Neural crest cell (in vitro differentiated cells): Measurements from ENCODE around the gene COIL. TPM values are rescaled to one million over a fixed set of nuclear protein-coding genes. Genes with fewer than 3 reads are reported as not detected.

Experiments
- DNase-seq: peaks from one replicate; pipeline ENCODE4 v3.0.0; 2021; ENCODE audit warnings: low read depth, mixed read lengths, low spot score
- H3K27ac Mint-ChIP-seq: one replicate; pipeline ENCODE4 v1.8.0; 2021; ENCODE audit warnings: mild to moderate bottlenecking, mixed read lengths; ENCODE audit not compliant: unreplicated experiment
- H3K27me3 Mint-ChIP-seq: 2 replicates; pipeline ENCODE4 v1.8.0; 2021; ENCODE audit warnings: low read depth, mild to moderate bottlenecking, mixed read lengths
- H3K36me3 Mint-ChIP-seq: 2 replicates; pipeline ENCODE4 v1.8.0; 2021; ENCODE audit warnings: low read depth, mild to moderate bottlenecking, mixed read lengths
- H3K4me1 Mint-ChIP-seq: 2 replicates; pipeline ENCODE4 v1.8.0; 2021; ENCODE audit warnings: mixed read lengths
- H3K4me3 Mint-ChIP-seq: one replicate; pipeline ENCODE4 v1.8.0; 2021; ENCODE audit warnings: mild to moderate bottlenecking, mixed read lengths
- H3K9me3 Mint-ChIP-seq: 2 replicates; pipeline ENCODE4 v1.8.0; 2021; ENCODE audit warnings: mixed read lengths
- total RNA-seq: library from RNA; stranded (reverse); gene quantifications from 2 replicates; pipeline ENCODE4 v1.2.1, GENCODE V29; 2021
- TF ChIP-seq, protein P1 (sequence below): fragments of 200-600 bp; sonication (generic); conservative IDR thresholded peaks from 2 replicates; pipeline ENCODE4 v1.5.0; 2021; ENCODE audit warnings: antibody characterized with exemption, mild to moderate bottlenecking

COIL gene
- total RNA-seq, 1 donor from 2014 or later = 24.1 TPM

- TF ChIP-seq, protein P1, sequence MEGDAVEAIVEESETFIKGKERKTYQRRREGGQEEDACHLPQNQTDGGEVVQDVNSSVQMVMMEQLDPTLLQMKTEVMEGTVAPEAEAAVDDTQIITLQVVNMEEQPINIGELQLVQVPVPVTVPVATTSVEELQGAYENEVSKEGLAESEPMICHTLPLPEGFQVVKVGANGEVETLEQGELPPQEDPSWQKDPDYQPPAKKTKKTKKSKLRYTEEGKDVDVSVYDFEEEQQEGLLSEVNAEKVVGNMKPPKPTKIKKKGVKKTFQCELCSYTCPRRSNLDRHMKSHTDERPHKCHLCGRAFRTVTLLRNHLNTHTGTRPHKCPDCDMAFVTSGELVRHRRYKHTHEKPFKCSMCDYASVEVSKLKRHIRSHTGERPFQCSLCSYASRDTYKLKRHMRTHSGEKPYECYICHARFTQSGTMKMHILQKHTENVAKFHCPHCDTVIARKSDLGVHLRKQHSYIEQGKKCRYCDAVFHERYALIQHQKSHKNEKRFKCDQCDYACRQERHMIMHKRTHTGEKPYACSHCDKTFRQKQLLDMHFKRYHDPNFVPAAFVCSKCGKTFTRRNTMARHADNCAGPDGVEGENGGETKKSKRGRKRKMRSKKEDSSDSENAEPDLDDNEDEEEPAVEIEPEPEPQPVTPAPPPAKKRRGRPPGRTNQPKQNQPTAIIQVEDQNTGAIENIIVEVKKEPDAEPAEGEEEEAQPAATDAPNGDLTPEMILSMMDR = no peak
- Mint-ChIP-seq H3K9me3 (peaks cover 14% of the 10 kb centered on the region), H3K27ac (no peak overlapping the region), H3K4me3 (no peak overlapping the region), H3K36me3 (peaks cover 6% of the 10 kb centered on the region), H3K27me3 (no peaks in the 10 kb centered on the region), H3K4me1 (no peaks in the 10 kb centered on the region)
- no peak for DNase-seq
Observed at GRCh38 chr17:56925088-56925487, 35.8 kb downstream of the COIL start.

DNA sequence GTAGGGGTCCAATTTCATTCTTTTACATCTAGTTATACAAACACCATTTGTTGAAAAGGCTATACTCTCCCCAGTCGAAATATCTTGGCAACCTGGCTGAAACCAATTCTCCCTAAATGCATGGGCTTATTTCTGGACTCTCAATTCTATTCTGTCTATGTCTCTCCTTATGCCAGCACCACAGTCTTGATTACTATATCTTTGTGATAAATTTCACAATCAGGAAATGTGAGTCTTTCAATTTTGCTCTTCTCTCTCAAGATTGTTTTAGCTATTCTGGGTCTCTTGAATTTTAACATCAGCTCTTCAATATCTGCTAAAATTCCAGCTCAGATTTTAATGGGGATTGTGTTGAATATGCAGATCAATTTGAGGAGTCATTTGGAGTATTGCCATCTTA lies 41.1 kb downstream of the COIL start:
- Mint-ChIP-seq H3K36me3 (peaks cover 8% of the 10 kb centered on the region), H3K9me3 (peaks cover 19% of the 10 kb centered on the region), H3K4me3 (no peak overlapping the region), H3K27ac (no peak overlapping the region), H3K27me3 (peaks cover 2% of the 10 kb centered on the region), H3K4me1 (peaks cover 7% of the 10 kb centered on the region)
- TF ChIP-seq, protein P1 = no peak
- no peak for DNase-seq

- peaks cover 19% of the 10 kb centered on the region for H3K9me3 Mint-ChIP-seq
- peaks cover 8% of the 10 kb centered on the region for H3K36me3 Mint-ChIP-seq
- peaks cover 12% of the 10 kb centered on the region for H3K4me1 Mint-ChIP-seq
- H3K4me3 Mint-ChIP-seq = peak overlapping the region; percentile 17
- TF ChIP-seq, protein P1 = no peak
- DNase-seq = no peak
- H3K27ac Mint-ChIP-seq = no peak overlapping the region
- peaks cover 6% of the 10 kb centered on the region for H3K27me3 Mint-ChIP-seq
Observed at GRCh38 chr17:56918916-56919315, 41.9 kb downstream of the COIL start.

- H3K27ac Mint-ChIP-seq = no peak overlapping the region
- TF ChIP-seq, protein P1 = no peak
- H3K36me3 Mint-ChIP-seq = peaks cover 8% of the 10 kb centered on the region
- peak overlapping the region; percentile 42 for H3K4me3 Mint-ChIP-seq
- DNase-seq = no peak
- peaks cover 6% of the 10 kb centered on the region for H3K27me3 Mint-ChIP-seq
- H3K4me1 Mint-ChIP-seq = peaks cover 12% of the 10 kb centered on the region
- H3K9me3 Mint-ChIP-seq = peaks cover 19% of the 10 kb centered on the region
Observed at GRCh38 chr17:56917559-56918296, 43.1 kb downstream of the COIL start.

DNA sequence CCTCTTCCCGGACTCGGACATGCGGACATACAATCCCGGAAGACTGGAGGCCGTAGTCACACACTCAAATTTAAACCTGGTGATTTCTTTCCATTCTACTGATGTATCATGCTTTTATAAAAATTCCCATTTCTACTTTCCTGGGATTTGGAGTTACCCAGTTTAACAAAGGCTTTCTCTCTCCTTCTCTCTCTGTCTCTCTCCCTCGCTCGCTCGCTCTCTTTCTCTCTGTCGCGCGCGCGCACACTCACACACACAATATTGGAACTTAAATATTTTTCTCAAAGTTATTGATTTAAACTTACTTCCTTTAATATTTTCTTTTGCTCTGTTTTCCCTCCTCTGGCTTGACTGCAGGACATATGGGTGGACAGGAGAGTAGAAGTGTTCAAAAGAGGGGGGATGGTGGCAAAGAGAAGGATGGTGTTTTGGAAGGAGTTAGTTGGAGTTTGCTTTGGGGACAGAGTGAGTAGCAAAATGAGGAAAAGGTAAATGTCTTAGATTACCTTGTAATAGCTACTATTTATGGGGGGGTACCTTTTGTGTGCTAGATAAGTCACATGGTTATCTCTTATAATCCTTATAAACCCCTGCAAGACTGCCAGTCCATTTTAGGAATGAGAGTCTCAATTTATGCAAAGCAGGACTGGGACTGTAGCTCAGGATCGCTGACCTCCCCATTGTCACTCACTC lies 46.1 kb downstream of the COIL start:
- H3K4me1 Mint-ChIP-seq = peaks cover 19% of the 10 kb centered on the region
- no peak for DNase-seq
- peak overlapping the region; percentile 95 for H3K4me3 Mint-ChIP-seq
- H3K9me3 Mint-ChIP-seq = peaks cover 14% of the 10 kb centered on the region
- TF ChIP-seq, protein P1 = no peak
- peaks cover 6% of the 10 kb centered on the region for H3K27me3 Mint-ChIP-seq
- peaks cover 8% of the 10 kb centered on the region for H3K36me3 Mint-ChIP-seq
- H3K27ac Mint-ChIP-seq = peak overlapping the region; percentile 54
